HCT116 (cell line): ENCODE measurements around the gene DRG1. TPM values are rescaled to one million over a fixed set of nuclear protein-coding genes. Genes with fewer than 3 reads are reported as not detected.

ENCODE experiments used
- ATAC-seq: fragments of 200-7000 bp; cut with Tn5 transposase; 2 replicates; pipeline ENCODE4 v1.9.1; 2020; ENCODE audit warnings: mild to moderate bottlenecking, moderate library complexity
- BruUV-seq: library from RNA; stranded (reverse); fragments of 400-500 nt; replicated peaks from 2 replicates; lab custom pipeline; 2021; lab: Mats Ljungman, UMichigan
- CTCF ChIA-PET: fragments of 300-600 bp; sonication (Branson Sonifier 250); formaldehyde crosslinking; loops from one replicate; lab custom pipeline; 2021; ENCODE audit warnings: antibody characterized with exemption; lab: Charles Lee
- POLR2A ChIA-PET: fragments of 300-600, 350-600 bp; sonication (Branson Sonifier 250); formaldehyde crosslinking; loops from one replicate; lab custom pipeline; 2021; ENCODE audit warnings: antibody characterized with exemption; lab: Charles Lee
- RAD21 ChIA-PET, 2 experiments: fragments of 300-600 bp; sonication (Branson Sonifier 250); formaldehyde crosslinking; loops; one replicate each; lab custom pipeline; 2023; ENCODE audit warnings: low total read pairs in 2 of 2; ENCODE audit not compliant: uncharacterized antibody in 2 of 2, unreplicated experiment in 2 of 2, low non-redundant PET in 1 of 2; lab: Charles Lee
- DNase-seq: peaks from one replicate; pipeline ENCODE4 v3.0.0-alpha.2; 2010; ENCODE audit warnings: low read depth, low spot score
- H2AFZ ChIP-seq: fragments of 200-600 bp; shearing (Covaris generic), sonication (generic); 2 replicates; pipeline ENCODE4 v1.6.1; 2017; ENCODE audit warnings: low read depth, mixed run types, mixed read lengths, antibody characterized with exemption, low read length; ENCODE audit not compliant: poor library complexity, severe bottlenecking
- H3K27ac ChIP-seq: 2 replicates; pipeline ENCODE4 v1.5.1; 2012; ENCODE audit warnings: low read depth, low read length
- H3K27me3 ChIP-seq: fragments of 200-600 bp; sonication (generic); 2 replicates; pipeline ENCODE4 v1.6.1; 2016; ENCODE audit warnings: mixed run types, low read length, mixed read lengths; ENCODE audit not compliant: insufficient read depth
- H3K36me3 ChIP-seq, 2 experiments: fragments of 200-500 bp in 1 of 2; fragments of 200-600 bp in 1 of 2; sonication (Bioruptor generic) in 1 of 2; sonication (generic) in 1 of 2; 2 replicates each; pipeline versions ENCODE4 v1.5.1 to v1.6.1; 2014 to 2016; ENCODE audit warnings: low read length in 2 of 2, inconsistent platforms in 1 of 2, mixed read lengths in 1 of 2, mixed run types in 1 of 2; ENCODE audit not compliant: insufficient read depth in 2 of 2, control insufficient read depth in 1 of 2
- H3K4me1 ChIP-seq, 2 experiments: fragments of 200-600 bp in 1 of 2; sonication (generic) in 1 of 2; 2 replicates each; pipeline versions ENCODE4 v1.5.1 to v1.6.1; 2012 to 2017; ENCODE audit warnings: low read length in 2 of 2, inconsistent platforms in 1 of 2, mild to moderate bottlenecking in 1 of 2, mixed read lengths in 1 of 2, mixed run types in 1 of 2, moderate library complexity in 1 of 2; ENCODE audit not compliant: insufficient read depth in 2 of 2, control insufficient read depth in 1 of 2
- H3K4me2 ChIP-seq: fragments of 200-600 bp; sonication (generic); 2 replicates; pipeline ENCODE4 v1.6.1; 2017; ENCODE audit warnings: mixed run types, low read length, mixed read lengths
- H3K4me3 ChIP-seq, 2 experiments: fragments of 200-600 bp in 1 of 2; sonication (generic) in 1 of 2; replicated peaks in 1 of 2; 2 replicates each; pipeline ENCODE4 v1.5.1; 2011 to 2016; ENCODE audit warnings: low read length in 2 of 2, control low read depth in 1 of 2, low read depth in 1 of 2, mild to moderate bottlenecking in 1 of 2, mixed read lengths in 1 of 2, mixed run types in 1 of 2
- H3K79me2 ChIP-seq: fragments of 200-600 bp; sonication (generic); 2 replicates; pipeline ENCODE4 v1.6.1; 2017; ENCODE audit warnings: mild to moderate bottlenecking, mixed run types, low read length, moderate library complexity, mixed read lengths; ENCODE audit not compliant: insufficient read depth
- H3K9ac ChIP-seq: fragments of 200-600 bp; sonication (generic); 2 replicates; pipeline ENCODE4 v1.6.1; 2016; ENCODE audit warnings: low read length, mixed read lengths
- H3K9me2 ChIP-seq: fragments of 200-600 bp; sonication (generic), shearing (Covaris generic); 2 replicates; pipeline ENCODE4 v1.6.1; 2017; ENCODE audit warnings: mixed run types, mild to moderate bottlenecking, moderate library complexity; ENCODE audit not compliant: insufficient read depth
- H3K9me3 ChIP-seq, 2 experiments: fragments of 200-500 bp in 1 of 2; fragments of 200-600 bp in 1 of 2; sonication (Bioruptor generic) in 1 of 2; sonication (generic) in 1 of 2; 2 replicates each; pipeline ENCODE4 v1.6.1; 2014 to 2017; ENCODE audit warnings: low read length in 2 of 2, mixed read lengths in 2 of 2, inconsistent platforms in 1 of 2, low read depth in 1 of 2, mild to moderate bottlenecking in 1 of 2, mixed run types in 1 of 2, moderate library complexity in 1 of 2; ENCODE audit not compliant: control insufficient read depth in 1 of 2, insufficient read depth in 1 of 2
- H4K20me1 ChIP-seq: fragments of 200-600 bp; sonication (generic), shearing (Covaris generic); 2 replicates; pipeline ENCODE4 v1.6.1; 2017; ENCODE audit warnings: mixed run types, mild to moderate bottlenecking, moderate library complexity; ENCODE audit not compliant: insufficient read depth
- CBX3 ChIP-seq: IDR thresholded peaks from 2 replicates; pipeline ENCODE4 v1.6.1; 2012; ENCODE audit warnings: low read depth
- CEBPB ChIP-seq: IDR thresholded peaks from 2 replicates; pipeline ENCODE4 v1.6.1; 2012; ENCODE audit warnings: low read depth
- EGR1 ChIP-seq: IDR thresholded peaks from 2 replicates; pipeline ENCODE4 v1.6.1; 2012; ENCODE audit warnings: low read depth
- ELF1 ChIP-seq: IDR thresholded peaks from 2 replicates; pipeline ENCODE4 v1.6.1; 2012; ENCODE audit warnings: low read depth, borderline replicate concordance
- EZH2phosphoT487 ChIP-seq: fragments of 200-600 bp; IDR thresholded peaks from 2 replicates; pipeline ENCODE4 v1.6.1; 2018; ENCODE audit warnings: antibody characterized with exemption, borderline replicate concordance
- JUND ChIP-seq: IDR thresholded peaks from 2 replicates; pipeline ENCODE4 v1.6.1; 2012
- POLR2A ChIP-seq: IDR thresholded peaks from 2 replicates; pipeline ENCODE4 v1.7.0; 2011; ENCODE audit warnings: borderline replicate concordance; ENCODE audit not compliant: insufficient read depth, insufficient read length; ENCODE audit errors: extremely low read depth
- SIN3A ChIP-seq: IDR thresholded peaks from 2 replicates; pipeline ENCODE4 v1.6.1; 2012; ENCODE audit warnings: low read depth
- SP1 ChIP-seq: IDR thresholded peaks from 2 replicates; pipeline ENCODE4 v1.6.1; 2012; ENCODE audit warnings: low read depth
- TCF7L2 ChIP-seq: IDR thresholded peaks from 2 replicates; pipeline ENCODE4 v1.7.0; 2011; ENCODE audit warnings: borderline replicate concordance, inconsistent platforms; ENCODE audit not compliant: insufficient read depth, insufficient read length; ENCODE audit errors: extremely low read depth
- YY1 ChIP-seq: IDR thresholded peaks from 2 replicates; pipeline ENCODE4 v1.6.1; 2011; ENCODE audit warnings: low read length, low read depth, moderate library complexity, mild to moderate bottlenecking; ENCODE audit not compliant: insufficient replicate concordance; ENCODE audit errors: extremely low read depth
- ZFX ChIP-seq: fragments of 450-650 bp; IDR thresholded peaks from 2 replicates; pipeline ENCODE4 v1.6.1; 2017
- intact Hi-C: fragments of 100-400 bp; cut with micrococcal nuclease; formaldehyde crosslinking; loops from 2 replicates; pipeline ENCODE4 v1.10.0; 2022
- total RNA-seq: library from RNA; stranded (reverse); gene quantifications from one replicate; pipeline ENCODE4 v1.2.1, GENCODE V29; 2021; ENCODE audit not compliant: unreplicated experiment
- TF ChIP-seq, protein P1 (sequence below), 3 experiments: fragments of 200-600 bp in 1 of 3; sonication (generic) in 1 of 3; IDR thresholded peaks in 2 of 3; conservative IDR thresholded peaks in 1 of 3; 2 replicates each; pipeline ENCODE4 v1.5.1; 2012 to 2017; ENCODE audit warnings: low read depth in 2 of 3, low read length in 2 of 3, antibody characterized with exemption in 1 of 3, borderline replicate concordance in 1 of 3, control low read depth in 1 of 3, mild to moderate bottlenecking in 1 of 3, mixed read lengths in 1 of 3, mixed run types in 1 of 3, moderate library complexity in 1 of 3; ENCODE audit not compliant: insufficient read depth in 1 of 3
- TF ChIP-seq, protein P2 (sequence below): IDR thresholded peaks from 2 replicates; pipeline ENCODE4 v1.6.1; 2012
- TF ChIP-seq, protein P3 (sequence below): IDR thresholded peaks from 2 replicates; pipeline ENCODE4 v1.6.1; 2012; ENCODE audit warnings: low read depth

The DRG1 gene
- total RNA-seq, 1 experiment from 2014 or later = 68.2 TPM

DNA sequence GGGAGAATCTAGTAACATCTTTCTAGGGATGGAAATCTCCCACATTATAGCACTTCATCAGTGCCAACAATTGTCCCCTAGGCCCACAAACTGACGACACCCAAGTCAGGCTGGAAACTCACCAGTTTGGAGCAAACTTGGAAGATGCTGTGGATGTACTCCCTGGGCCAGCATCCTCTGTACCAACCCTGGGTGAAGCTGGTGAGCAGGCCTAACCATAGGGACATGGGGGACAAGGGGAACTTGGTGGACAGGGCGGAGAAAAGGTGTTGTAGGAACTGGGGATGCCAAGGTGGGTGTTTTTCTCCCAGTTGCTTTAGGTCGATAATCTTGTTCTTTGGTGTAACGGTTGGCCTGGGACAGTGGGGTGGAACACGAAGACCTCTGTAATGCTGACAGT, 42.2 kb downstream of the DRG1 start:
- Histone ChIP-seq H3K4me2 (no peak overlapping the region), H3K27ac (no peak overlapping the region), H3K36me3 (peaks cover 51 to 63% of the 10 kb centered on the region in 2 experiments), H3K9me2 (no peaks in the 10 kb centered on the region), H3K79me2 (no peaks in the 10 kb centered on the region), H3K27me3 (no peaks in the 10 kb centered on the region), H3K4me3 (no peak overlapping the region), H3K4me1 (no peaks in the 10 kb centered on the region)
- RAD21 ChIA-PET = no interaction called here
- POLR2A ChIA-PET = no interaction called here
- BruUV-seq = no TSS peak
- intact Hi-C loops = no loop called here
- ATAC-seq (no peak), DNase-seq (no peak)
- TF ChIP-seq TCF7L2 = no peak
- no peak for TF ChIP-seq CBX3
- TF ChIP-seq EZH2phosphoT487 = no peak
- no peak for TF ChIP-seq EGR1
- TF ChIP-seq ELF1 = no peak
- TF ChIP-seq, protein P1, sequence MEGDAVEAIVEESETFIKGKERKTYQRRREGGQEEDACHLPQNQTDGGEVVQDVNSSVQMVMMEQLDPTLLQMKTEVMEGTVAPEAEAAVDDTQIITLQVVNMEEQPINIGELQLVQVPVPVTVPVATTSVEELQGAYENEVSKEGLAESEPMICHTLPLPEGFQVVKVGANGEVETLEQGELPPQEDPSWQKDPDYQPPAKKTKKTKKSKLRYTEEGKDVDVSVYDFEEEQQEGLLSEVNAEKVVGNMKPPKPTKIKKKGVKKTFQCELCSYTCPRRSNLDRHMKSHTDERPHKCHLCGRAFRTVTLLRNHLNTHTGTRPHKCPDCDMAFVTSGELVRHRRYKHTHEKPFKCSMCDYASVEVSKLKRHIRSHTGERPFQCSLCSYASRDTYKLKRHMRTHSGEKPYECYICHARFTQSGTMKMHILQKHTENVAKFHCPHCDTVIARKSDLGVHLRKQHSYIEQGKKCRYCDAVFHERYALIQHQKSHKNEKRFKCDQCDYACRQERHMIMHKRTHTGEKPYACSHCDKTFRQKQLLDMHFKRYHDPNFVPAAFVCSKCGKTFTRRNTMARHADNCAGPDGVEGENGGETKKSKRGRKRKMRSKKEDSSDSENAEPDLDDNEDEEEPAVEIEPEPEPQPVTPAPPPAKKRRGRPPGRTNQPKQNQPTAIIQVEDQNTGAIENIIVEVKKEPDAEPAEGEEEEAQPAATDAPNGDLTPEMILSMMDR (IDR thresholded peaks at IDR 0.05 in 2 of 3, conservative IDR thresholded peaks at IDR 0.05 in 1 of 3; ENCODE audit: borderline replicate concordance in 1 of 3, insufficient read depth in 1 of 3, low read depth in 2 of 3, low read length in 2 of 3) = no peak
- no peak for TF ChIP-seq SIN3A
- no peak for TF ChIP-seq SP1
- no peak for TF ChIP-seq ZFX
- TF ChIP-seq POLR2A = no peak
- no peak for TF ChIP-seq YY1
- TF ChIP-seq JUND = no peak
- TF ChIP-seq, protein P2, sequence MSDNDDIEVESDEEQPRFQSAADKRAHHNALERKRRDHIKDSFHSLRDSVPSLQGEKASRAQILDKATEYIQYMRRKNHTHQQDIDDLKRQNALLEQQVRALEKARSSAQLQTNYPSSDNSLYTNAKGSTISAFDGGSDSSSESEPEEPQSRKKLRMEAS = no peak
- TF ChIP-seq, protein P3, sequence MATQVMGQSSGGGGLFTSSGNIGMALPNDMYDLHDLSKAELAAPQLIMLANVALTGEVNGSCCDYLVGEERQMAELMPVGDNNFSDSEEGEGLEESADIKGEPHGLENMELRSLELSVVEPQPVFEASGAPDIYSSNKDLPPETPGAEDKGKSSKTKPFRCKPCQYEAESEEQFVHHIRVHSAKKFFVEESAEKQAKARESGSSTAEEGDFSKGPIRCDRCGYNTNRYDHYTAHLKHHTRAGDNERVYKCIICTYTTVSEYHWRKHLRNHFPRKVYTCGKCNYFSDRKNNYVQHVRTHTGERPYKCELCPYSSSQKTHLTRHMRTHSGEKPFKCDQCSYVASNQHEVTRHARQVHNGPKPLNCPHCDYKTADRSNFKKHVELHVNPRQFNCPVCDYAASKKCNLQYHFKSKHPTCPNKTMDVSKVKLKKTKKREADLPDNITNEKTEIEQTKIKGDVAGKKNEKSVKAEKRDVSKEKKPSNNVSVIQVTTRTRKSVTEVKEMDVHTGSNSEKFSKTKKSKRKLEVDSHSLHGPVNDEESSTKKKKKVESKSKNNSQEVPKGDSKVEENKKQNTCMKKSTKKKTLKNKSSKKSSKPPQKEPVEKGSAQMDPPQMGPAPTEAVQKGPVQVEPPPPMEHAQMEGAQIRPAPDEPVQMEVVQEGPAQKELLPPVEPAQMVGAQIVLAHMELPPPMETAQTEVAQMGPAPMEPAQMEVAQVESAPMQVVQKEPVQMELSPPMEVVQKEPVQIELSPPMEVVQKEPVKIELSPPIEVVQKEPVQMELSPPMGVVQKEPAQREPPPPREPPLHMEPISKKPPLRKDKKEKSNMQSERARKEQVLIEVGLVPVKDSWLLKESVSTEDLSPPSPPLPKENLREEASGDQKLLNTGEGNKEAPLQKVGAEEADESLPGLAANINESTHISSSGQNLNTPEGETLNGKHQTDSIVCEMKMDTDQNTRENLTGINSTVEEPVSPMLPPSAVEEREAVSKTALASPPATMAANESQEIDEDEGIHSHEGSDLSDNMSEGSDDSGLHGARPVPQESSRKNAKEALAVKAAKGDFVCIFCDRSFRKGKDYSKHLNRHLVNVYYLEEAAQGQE = no peak
- TF ChIP-seq CEBPB = no peak
- TF ChIP-seq, all 23 proteins: peak for 0
- H3K9me3 ChIP-seq = no peaks in the 10 kb centered on the region
- no peak overlapping the region for H3K9ac ChIP-seq
- H2AFZ ChIP-seq = no peak overlapping the region
- CTCF ChIA-PET = interaction anchor here (1.1 kb wide), 1 partner anchor 10 kb away, joined by 3 read pairs; no protein-coding TSS in a partner anchor
- H4K20me1 ChIP-seq = peaks cover 5% of the 10 kb centered on the region; the same call in 1 of the 2 replicates
